ENCODE data around the gene PTPN13.
A peak's percentile ranks its signal among the peaks of the same experiment; 100 is the strongest.

Gene PTPN13

DNA sequence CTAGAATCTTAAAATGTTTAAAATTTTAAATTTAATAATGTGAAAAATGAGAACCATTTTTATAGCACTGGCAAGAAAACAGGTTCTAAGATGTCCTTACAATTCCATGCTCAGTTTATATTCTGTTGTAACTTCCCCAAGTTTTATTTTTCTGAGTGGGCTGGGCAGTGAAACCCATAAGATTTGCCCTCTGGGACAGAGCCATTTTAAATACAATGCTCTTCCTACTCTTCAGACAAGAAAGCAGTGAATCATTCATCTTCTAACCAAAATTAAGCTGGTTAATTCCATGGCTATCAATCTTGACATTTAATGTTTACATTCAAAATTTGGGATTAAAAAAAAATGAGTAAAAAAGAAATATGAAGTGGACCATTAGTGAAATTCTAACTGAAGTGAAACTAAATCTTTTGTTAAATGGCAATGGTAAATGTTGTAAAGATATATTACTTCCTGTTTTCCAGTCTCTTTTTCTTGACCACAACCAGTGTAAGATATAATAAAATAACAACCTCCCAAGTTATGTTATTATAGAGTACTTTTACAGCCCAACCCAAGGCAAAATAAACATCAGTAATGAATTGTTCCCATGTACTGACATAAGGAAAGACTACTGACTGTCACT is 37.2 kb upstream of the PTPN13 start:
- no peaks in the 10 kb centered on the region for H3K9me3 Mint-ChIP-seq
- no peaks in the 10 kb centered on the region for H3K36me3 Mint-ChIP-seq (ENCODE audit: low read depth)
- H3K27me3 Mint-ChIP-seq (ENCODE audit: low read depth) = peaks cover 3% of the 10 kb centered on the region
- H3K27ac Mint-ChIP-seq = peak overlapping the region; percentile 83 to 92 (median 85)
- TF ChIP-seq, protein P1, sequence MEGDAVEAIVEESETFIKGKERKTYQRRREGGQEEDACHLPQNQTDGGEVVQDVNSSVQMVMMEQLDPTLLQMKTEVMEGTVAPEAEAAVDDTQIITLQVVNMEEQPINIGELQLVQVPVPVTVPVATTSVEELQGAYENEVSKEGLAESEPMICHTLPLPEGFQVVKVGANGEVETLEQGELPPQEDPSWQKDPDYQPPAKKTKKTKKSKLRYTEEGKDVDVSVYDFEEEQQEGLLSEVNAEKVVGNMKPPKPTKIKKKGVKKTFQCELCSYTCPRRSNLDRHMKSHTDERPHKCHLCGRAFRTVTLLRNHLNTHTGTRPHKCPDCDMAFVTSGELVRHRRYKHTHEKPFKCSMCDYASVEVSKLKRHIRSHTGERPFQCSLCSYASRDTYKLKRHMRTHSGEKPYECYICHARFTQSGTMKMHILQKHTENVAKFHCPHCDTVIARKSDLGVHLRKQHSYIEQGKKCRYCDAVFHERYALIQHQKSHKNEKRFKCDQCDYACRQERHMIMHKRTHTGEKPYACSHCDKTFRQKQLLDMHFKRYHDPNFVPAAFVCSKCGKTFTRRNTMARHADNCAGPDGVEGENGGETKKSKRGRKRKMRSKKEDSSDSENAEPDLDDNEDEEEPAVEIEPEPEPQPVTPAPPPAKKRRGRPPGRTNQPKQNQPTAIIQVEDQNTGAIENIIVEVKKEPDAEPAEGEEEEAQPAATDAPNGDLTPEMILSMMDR (IDR thresholded peaks at IDR 0.05; ENCODE audit: unreplicated experiment in 3 of 3) = no peak
- H3K4me3 Mint-ChIP-seq = peak overlapping the region; percentile 24 to 45 (median 44)
- peaks cover 14% of the 10 kb centered on the region for H3K4me1 Mint-ChIP-seq

DNA sequence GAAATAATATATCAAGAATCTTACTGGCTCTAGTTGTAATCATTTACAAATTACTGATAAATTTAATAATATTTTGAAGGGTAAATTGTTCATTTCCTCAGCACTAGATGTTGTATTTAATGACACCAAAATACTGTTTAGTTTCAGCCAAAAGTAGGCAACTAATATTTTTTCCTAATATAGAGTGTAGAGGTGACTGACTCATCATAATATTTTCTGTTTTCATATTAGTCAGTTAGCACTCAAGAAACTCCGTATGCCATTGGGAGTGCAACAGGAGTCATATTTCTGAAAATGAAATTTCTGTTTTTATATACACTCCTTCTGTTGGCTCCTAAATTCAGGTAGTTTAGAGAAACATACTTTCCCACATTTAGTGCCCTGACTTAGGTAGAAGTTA is 36.6 kb upstream of the PTPN13 start:
- Mint-ChIP-seq H3K9me3 (no peaks in the 10 kb centered on the region), H3K27ac (peak overlapping the region; percentile 83 to 92 (median 85)), H3K4me3 (no peak overlapping the region), H3K4me1 (peaks cover 15% of the 10 kb centered on the region), H3K36me3 (ENCODE audit: low read depth) (no peaks in the 10 kb centered on the region), H3K27me3 (ENCODE audit: low read depth) (peaks cover 3% of the 10 kb centered on the region)
- TF ChIP-seq, protein P1 (IDR thresholded peaks at IDR 0.05; ENCODE audit: unreplicated experiment in 3 of 3) = no peak

DNA sequence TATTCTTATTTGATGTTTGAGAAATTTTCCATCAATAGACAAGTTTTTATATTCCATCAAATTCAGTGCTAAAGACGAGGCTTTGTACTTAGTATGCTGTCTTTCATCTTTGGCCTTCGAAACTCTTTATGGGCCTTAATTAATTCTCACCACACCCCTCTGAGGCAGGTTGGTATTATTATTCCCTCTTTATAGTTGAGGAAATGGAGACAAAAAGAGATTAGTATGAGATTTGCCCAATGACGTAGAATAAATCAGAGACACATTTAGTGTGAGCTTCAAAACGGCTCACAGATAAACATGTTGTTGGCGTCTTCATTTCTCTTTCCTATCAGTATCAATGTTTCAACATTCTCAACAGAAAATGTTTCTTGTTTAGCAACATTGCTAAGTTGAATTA is 35.9 kb upstream of the PTPN13 start:
- Mint-ChIP-seq H3K4me3 (no peak overlapping the region), H3K9me3 (no peaks in the 10 kb centered on the region), H3K27ac (peak overlapping the region in 2 of 3 experiments; percentile 21 to 46), H3K4me1 (peaks cover 15% of the 10 kb centered on the region), H3K27me3 (ENCODE audit: low read depth) (peaks cover 3% of the 10 kb centered on the region), H3K36me3 (ENCODE audit: low read depth) (no peaks in the 10 kb centered on the region)
- TF ChIP-seq, protein P1 (IDR thresholded peaks at IDR 0.05; ENCODE audit: unreplicated experiment in 3 of 3) = no peak

DNA sequence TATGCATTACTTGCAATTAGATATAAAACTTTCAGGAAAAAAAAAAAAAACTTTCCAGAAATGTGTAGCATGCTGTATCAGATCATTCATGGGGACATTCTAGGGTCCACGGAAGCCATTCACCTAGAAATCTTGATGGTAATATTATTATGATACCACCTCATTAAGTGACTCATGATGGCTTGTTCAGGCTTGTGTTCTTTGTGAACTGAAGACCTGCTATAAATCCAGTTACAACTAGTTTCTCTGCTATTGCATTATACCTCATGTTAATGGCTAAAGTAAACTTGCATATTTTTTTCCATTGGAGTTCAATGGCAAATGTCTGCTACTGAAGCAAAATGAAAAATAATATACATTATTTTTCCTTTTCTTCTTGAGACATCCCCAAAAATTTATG is 35.3 kb upstream of the PTPN13 start:
- Mint-ChIP-seq H3K4me3 (no peak overlapping the region), H3K9me3 (no peaks in the 10 kb centered on the region), H3K4me1 (peaks cover 15% of the 10 kb centered on the region), H3K27ac (peak overlapping the region in 1 of 3 experiments; percentile 46), H3K27me3 (ENCODE audit: low read depth) (peaks cover 3% of the 10 kb centered on the region), H3K36me3 (ENCODE audit: low read depth) (no peaks in the 10 kb centered on the region)
- TF ChIP-seq, protein P1 (IDR thresholded peaks at IDR 0.05; ENCODE audit: unreplicated experiment in 3 of 3) = no peak

DNA sequence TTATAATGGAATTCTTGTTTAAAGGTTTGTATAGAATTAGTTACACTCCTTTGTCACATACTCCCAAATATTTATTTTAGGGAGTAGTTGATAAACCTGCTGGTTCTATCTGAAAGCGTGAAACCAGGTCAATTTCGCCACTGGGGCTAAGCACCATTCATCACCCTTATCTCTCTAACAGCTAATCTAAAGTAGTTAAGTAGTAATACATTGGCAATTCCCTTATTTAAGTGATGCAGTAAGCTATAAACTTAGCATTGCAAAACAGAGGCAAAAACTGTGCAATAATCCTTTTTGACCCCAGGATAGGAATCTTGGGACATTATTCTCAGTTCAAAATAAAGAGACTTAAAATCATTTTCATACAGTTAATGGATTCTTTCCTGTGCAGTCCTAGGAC is 33.7 kb upstream of the PTPN13 start:
- TF ChIP-seq, protein P1 (IDR thresholded peaks at IDR 0.05; ENCODE audit: unreplicated experiment in 3 of 3) = no peak
- Mint-ChIP-seq H3K27ac (peak overlapping the region in 2 of 3 experiments; percentile 24 to 30), H3K4me1 (peaks cover 15% of the 10 kb centered on the region), H3K36me3 (ENCODE audit: low read depth) (no peaks in the 10 kb centered on the region), H3K27me3 (ENCODE audit: low read depth) (no peaks in the 10 kb centered on the region), H3K9me3 (no peaks in the 10 kb centered on the region), H3K4me3 (no peak overlapping the region)

DNA sequence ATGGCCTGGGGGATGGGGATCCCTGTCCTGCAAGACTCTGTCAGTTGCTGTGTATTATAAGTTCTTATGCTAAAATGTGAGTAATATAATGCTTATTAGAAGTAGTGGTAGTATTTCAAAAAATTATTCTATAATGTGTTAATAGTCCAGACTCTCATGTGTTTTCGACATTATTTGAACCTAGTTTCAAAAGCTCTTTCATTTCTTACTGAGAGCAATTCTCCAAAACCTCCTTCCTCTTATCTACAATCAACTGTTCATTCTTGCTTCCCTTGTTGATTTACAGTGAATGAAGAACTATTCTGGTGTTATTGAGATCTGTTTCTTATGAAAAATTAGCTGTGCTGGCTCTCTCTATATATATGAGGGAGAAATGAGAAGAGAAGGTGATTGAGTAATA is 32.9 kb upstream of the PTPN13 start:
- no peaks in the 10 kb centered on the region for H3K36me3 Mint-ChIP-seq (ENCODE audit: low read depth)
- H3K4me3 Mint-ChIP-seq = no peak overlapping the region
- H3K4me1 Mint-ChIP-seq = peaks cover 15% of the 10 kb centered on the region
- no peaks in the 10 kb centered on the region for H3K27me3 Mint-ChIP-seq (ENCODE audit: low read depth)
- H3K27ac Mint-ChIP-seq = peak overlapping the region in 2 of 3 experiments; percentile 0 to 24
- H3K9me3 Mint-ChIP-seq = no peaks in the 10 kb centered on the region
- TF ChIP-seq, protein P1 (IDR thresholded peaks at IDR 0.05; ENCODE audit: unreplicated experiment in 3 of 3) = no peak
